GM12864 (cell line): ENCODE results near the gene PLCL2.
"Not testable (repeated sequence)": the region's sequence is repeated elsewhere in the genome, so short reads cannot be mapped to it uniquely, and the experiment has no call there.

Source experiments
- DNase-seq: peaks from one replicate; pipeline ENCODE4 v3.0.0-alpha.2; 2011; ENCODE audit warnings: low read depth
- H3K4me3 ChIP-seq: 2 replicates; pipeline ENCODE4 v1.5.1; 2011; ENCODE audit warnings: mild to moderate bottlenecking, low read depth, low read length, control low read depth
- CTCF ChIP-seq: IDR thresholded peaks from 2 replicates; pipeline ENCODE4 v1.5.1; 2011; ENCODE audit warnings: low read depth, mild to moderate bottlenecking, moderate library complexity, low read length, control low read depth, inconsistent platforms; ENCODE audit errors: missing control alignments

PLCL2 gene

GRCh38 chr3:17120115-17120514 lies 235.4 kb downstream of the PLCL2 start:
- no peak overlapping the region for H3K4me3 ChIP-seq
- no peak for DNase-seq
- no peak for TF ChIP-seq CTCF

- DNase-seq, result no peak
- TF ChIP-seq CTCF, result no peak
- H3K4me3 ChIP-seq, result no peak overlapping the region
Measured at GRCh38 chr3:17121336-17121735, 236.6 kb downstream of the PLCL2 start.

GRCh38 chr3:17122758-17123157 lies 238.0 kb downstream of the PLCL2 start:
- no peak for TF ChIP-seq CTCF

GRCh38 chr3:17125738-17126442 lies 241.1 kb downstream of the PLCL2 start:
- no peak for DNase-seq
- H3K4me3 ChIP-seq, result no peak overlapping the region
- TF ChIP-seq CTCF, result no peak

More at GRCh38 chr3:17122758-17123157, 238.0 kb downstream of the PLCL2 start:
- no peak for DNase-seq
- no peak overlapping the region for H3K4me3 ChIP-seq

GRCh38 chr3:17128671-17129070 lies 243.9 kb downstream of the PLCL2 start:
- not testable (repeated sequence) for H3K4me3 ChIP-seq, DNase-seq

GRCh38 chr3:17129556-17129955 lies 244.8 kb downstream of the PLCL2 start:
- H3K4me3 ChIP-seq, result no peak overlapping the region
- no peak for TF ChIP-seq CTCF
- no peak for DNase-seq

GRCh38 chr3:17130956-17131355 lies 246.2 kb downstream of the PLCL2 start:
- TF ChIP-seq CTCF, result no peak
- DNase-seq, result no peak
- H3K4me3 ChIP-seq, result no peak overlapping the region
